ES-I3 (cell line): ENCODE measurements around the gene ADAMTS9.

Experiments used
- H3K36me3 ChIP-seq: 2 replicates; pipeline ENCODE4 v1.6.1; 2013; ENCODE audit warnings: mild to moderate bottlenecking, low read length, control low read depth, moderate library complexity; ENCODE audit not compliant: insufficient read depth
- H3K4me1 ChIP-seq: 2 replicates; pipeline ENCODE4 v1.6.1; 2013; ENCODE audit warnings: mild to moderate bottlenecking, control low read depth, low read length; ENCODE audit not compliant: insufficient read depth
- H3K9ac ChIP-seq: 2 replicates; pipeline ENCODE4 v1.6.1; 2013; ENCODE audit warnings: low read depth, mild to moderate bottlenecking, low read length, moderate library complexity
- H3K9me3 ChIP-seq: 2 replicates; pipeline ENCODE4 v1.6.1; 2013; ENCODE audit warnings: mild to moderate bottlenecking, low read length, moderate library complexity; ENCODE audit not compliant: control insufficient read depth, insufficient read depth

ADAMTS9 gene

DNA sequence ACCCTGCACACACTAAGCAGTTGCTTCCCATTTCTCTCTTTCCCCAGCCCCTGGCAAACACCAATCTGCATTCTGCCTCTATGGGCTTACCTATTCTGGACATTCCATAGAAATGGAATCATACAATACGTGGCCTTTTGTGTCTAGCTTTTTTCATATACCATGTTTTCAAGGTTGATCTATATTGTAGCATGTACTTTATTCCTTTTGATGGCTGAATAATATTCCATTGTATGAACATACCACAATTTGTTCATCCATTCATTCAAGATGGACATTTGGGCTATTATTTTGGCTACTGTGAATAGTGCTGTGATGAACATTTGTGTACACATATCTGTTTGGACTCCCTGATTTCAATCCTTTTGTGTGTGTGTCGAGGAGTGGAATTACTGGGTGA lies 18.1 kb upstream of the ADAMTS9 start:
- Histone ChIP-seq H3K36me3 (no peaks in the 10 kb centered on the region), H3K9ac (no peak overlapping the region), H3K4me1 (no peaks in the 10 kb centered on the region), H3K9me3 (no peaks in the 10 kb centered on the region)

DNA sequence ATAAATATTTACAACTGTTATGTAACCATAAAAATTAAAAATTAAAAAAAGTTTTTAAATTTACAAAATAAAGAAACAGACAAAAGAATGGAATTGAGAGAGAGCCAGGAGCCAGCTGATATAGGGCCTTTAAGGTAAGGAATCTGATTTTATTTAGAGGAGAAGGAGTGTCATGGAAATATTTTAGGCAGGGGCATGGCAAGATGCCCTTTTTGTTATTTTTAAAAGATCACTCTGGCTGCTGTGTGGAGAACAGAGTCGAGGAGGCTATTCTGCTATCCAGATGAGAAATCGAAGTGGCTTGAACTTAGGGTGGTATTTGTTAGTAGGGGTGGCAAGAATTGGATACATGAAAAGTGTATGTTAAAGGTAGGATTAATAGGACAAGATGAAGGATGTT lies 9.1 kb upstream of the ADAMTS9 start:
- H3K36me3 ChIP-seq, result no peaks in the 10 kb centered on the region

DNA sequence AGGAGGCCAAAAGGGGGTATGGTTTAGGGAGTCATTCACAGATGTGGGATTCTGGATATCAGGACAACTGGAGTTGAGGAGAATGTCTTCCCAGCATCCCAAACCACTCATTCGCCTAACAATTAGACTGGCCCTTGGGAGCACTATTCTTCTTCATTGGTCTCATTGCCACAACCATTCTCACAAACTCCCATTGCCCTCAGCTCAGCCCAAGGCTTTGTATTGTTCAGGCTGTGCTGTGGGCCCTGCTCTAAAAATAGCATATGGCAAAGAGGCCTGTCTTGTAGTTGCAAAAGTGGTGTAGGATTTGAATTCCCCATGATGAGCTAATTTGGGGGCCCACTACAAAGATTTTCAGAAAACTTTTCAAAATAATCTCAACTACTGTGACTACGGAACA lies 6.3 kb upstream of the ADAMTS9 start:
- Histone ChIP-seq H3K9ac (no peak overlapping the region), H3K4me1 (peaks cover 25% of the 10 kb centered on the region; the same call in 1 of the 2 replicates), H3K9me3 (no peaks in the 10 kb centered on the region; the same call in 1 of the 2 replicates)

More for the DNA sequence above, 9.1 kb upstream of the ADAMTS9 start:
- Histone ChIP-seq H3K9me3 (no peaks in the 10 kb centered on the region; the same call in 1 of the 2 replicates), H3K9ac (no peak overlapping the region), H3K4me1 (peaks cover 15% of the 10 kb centered on the region; the same call in 1 of the 2 replicates)

DNA sequence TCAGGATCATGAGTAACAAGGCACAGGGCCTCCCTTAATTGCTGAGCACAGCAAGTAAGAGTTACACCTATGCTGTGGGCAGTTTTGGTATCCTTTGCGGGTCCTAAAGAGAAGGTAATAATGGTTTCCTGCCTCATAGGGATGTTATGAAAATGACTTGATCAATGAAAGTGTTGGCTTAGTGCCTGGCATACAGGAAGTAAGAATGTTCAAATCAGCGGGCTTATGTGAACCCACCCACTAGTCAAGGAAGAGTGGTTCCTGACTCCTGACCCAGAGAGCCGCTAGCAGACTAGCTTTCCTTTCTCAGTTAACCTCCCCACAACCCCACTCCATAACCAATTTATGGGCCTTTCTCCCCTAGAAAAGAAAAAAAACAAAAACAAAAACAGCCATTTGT lies 5.2 kb upstream of the ADAMTS9 start:
- Histone ChIP-seq H3K9me3 (no peaks in the 10 kb centered on the region), H3K4me1 (peaks cover 25% of the 10 kb centered on the region; the same call in 1 of the 2 replicates), H3K9ac (no peak overlapping the region), H3K36me3 (no peaks in the 10 kb centered on the region)

More for the DNA sequence above, 6.3 kb upstream of the ADAMTS9 start:
- H3K36me3 ChIP-seq, result no peaks in the 10 kb centered on the region

DNA sequence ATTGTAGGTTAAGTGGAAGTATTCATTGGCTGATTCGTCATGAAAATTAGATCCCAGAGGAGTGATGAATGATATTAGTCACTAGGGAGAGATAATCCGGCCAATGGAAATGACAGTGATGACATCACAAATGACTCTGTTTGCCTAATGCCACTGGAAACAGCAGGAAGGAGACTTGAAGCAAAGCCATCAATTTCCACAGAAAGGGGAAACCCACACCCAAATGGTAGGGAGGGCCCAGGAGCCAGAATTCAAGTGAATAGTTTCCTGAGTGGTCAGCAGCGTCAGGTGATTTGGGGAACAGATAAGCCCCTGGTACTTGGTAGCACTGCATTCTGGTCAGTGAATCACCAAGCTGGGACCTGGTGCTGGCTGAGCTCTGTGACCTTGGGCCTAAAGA lies 3.3 kb upstream of the ADAMTS9 start:
- Histone ChIP-seq H3K9me3 (no peaks in the 10 kb centered on the region), H3K4me1 (peaks cover 25% of the 10 kb centered on the region; the same call in 1 of the 2 replicates), H3K9ac (no peak overlapping the region), H3K36me3 (no peaks in the 10 kb centered on the region)

DNA sequence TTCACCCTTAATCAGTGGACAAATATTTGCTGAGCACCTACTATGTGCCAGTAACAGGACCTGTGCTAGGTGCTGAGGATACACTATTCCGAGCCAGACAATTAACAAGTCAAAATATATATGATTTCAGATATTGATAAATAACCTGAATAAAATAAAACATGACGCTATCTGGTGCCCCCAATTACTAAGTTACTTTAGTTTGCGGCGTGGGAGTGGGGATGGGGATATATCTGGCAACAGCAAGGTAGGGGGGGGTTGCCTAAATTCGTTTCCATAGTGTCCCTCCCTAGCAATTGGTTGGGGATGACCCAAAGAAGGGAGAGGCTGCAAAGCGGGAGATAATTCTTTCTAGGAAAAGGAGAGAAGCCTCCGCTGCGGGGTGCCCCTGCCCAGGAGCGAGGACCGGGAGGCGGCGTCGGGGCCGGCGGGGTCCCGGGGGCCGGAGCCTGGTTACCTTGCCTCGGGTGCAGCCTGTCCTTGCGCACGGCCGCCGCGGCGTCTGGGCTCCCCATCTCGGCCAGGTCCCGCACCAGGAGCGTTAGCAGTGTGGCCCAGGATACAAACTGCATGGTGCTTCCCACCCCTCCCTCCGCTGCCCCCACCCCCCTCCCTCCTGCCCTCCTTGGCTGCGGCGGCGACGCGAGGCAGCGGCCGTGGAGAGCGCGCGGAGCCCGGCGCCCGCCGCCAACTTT lies 567 bp downstream of the ADAMTS9 start:
- H3K9ac ChIP-seq, result peak overlapping the region; percentile 68; the same call in 1 of the 2 replicates

DNA sequence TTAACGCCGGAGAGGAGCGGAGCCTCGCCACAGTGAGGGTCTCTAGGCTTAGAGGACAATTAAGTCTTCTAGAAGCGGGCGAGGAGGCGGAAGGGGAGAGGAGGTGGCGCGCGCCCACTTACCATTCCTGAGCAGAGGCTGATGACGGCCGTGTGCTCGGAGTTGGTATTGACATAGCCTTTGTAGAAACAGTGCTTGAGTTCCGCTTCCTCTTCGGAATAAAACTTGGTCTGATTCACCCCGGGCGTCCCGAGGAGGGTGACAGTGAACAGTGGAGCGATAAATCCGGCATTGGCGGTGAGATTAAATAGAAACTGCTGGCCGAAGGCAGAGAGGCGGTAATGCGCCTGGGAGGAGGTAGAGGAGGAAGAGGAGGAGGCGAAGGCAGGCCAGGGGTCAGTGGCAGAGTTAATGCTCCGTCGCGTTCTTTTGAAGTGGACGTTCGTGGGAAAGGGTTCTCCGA lies 1.3 kb downstream of the ADAMTS9 start:
- Histone ChIP-seq H3K9me3 (no peaks in the 10 kb centered on the region), H3K36me3 (no peaks in the 10 kb centered on the region), H3K4me1 (peaks cover 28% of the 10 kb centered on the region), H3K9ac (peak overlapping the region; percentile 68; the same call in 1 of the 2 replicates)

More for the DNA sequence above, 567 bp downstream of the ADAMTS9 start:
- no peaks in the 10 kb centered on the region for H3K36me3 ChIP-seq
- H3K4me1 ChIP-seq, result peaks cover 29% of the 10 kb centered on the region
- H3K9me3 ChIP-seq, result no peaks in the 10 kb centered on the region

DNA sequence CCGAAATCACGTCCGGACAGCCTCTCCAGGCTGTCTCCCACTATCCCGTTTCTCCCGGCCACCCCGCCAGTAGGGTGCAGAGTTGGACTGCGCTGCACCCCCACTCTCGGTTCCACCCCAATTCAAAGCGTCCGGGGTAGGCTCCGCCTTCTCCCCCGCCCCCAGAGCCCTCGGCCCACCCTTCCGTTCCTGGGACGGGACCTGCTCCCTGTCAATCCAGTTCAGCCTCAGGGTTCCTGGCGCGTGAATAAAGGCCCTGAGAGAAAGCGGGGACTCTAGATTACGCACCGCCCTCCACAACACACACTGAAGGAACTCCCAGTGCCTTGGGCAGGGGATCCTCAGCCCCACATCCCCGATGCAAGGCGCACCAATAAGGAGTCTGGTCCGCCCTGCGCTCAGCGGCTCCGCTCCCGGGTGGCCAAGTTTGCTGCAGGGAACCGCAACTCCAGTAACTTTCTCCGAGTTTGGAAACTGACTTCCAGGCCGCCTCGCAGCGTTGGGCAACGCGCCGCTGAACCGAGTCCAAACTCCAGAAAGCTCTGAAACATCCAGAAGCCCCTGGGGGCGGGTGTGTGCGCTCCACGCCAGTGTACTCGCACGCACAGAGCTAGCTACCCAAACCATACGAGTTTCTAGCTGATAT lies 1.9 kb downstream of the ADAMTS9 start:
- Histone ChIP-seq H3K9ac (peak overlapping the region; percentile 68; the same call in 1 of the 2 replicates), H3K4me1 (peaks cover 26% of the 10 kb centered on the region), H3K36me3 (no peaks in the 10 kb centered on the region), H3K9me3 (no peaks in the 10 kb centered on the region)

DNA sequence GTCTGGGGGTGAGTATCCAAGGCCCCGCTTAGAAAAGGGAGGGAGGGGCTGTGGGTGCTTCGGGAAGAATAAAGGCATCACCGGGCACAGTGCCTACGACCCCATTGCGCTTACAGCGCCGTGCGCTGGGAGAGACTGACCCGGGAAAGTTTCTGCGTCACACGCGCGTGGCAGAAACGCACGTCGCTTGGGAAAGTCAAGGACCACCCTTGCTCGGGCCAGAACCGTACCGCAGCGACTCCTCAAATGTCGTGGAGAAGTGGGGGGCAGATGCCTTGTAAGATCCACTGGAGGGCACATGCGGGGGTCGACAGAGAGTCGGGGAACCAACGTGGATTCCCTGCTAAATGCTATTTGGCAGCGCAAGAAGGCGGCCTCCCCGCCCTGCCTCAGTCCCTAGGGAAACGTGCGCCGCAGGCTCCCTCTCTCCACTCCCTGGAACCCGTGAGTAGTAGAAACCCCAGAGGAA lies 2.4 kb downstream of the ADAMTS9 start:
- Histone ChIP-seq H3K4me1 (peaks cover 30% of the 10 kb centered on the region), H3K36me3 (no peaks in the 10 kb centered on the region), H3K9ac (peak overlapping the region; percentile 68; the same call in 1 of the 2 replicates), H3K9me3 (no peaks in the 10 kb centered on the region)

DNA sequence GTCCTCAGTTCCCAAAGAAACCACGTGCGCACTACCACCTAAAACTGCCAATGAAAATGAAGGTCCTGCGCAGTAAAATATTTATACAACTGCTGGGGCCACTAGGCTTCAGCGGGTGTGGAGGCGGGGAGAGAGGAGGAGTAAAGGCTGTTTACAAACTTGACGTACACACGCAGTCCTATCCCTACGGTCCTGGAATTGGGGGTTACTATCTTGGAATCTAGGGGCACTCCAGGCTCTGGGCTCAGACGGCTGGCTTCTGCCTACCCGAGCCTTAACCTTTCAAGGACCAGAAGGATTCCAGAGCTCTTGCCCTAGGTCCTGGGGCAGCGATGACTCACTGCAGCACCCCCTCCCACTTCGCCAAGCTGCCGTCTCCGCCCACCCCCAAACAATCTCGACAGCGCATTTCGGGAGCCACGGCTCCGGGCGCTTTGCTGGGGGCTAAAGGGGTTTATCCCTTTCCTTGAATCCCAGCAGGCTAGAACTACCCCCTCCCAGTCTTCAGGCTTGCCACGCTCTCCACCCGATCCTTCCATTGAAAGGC lies 3.0 kb downstream of the ADAMTS9 start:
- Histone ChIP-seq H3K9me3 (no peaks in the 10 kb centered on the region), H3K9ac (peak overlapping the region; percentile 68; the same call in 1 of the 2 replicates), H3K36me3 (no peaks in the 10 kb centered on the region), H3K4me1 (peaks cover 32% of the 10 kb centered on the region)

DNA sequence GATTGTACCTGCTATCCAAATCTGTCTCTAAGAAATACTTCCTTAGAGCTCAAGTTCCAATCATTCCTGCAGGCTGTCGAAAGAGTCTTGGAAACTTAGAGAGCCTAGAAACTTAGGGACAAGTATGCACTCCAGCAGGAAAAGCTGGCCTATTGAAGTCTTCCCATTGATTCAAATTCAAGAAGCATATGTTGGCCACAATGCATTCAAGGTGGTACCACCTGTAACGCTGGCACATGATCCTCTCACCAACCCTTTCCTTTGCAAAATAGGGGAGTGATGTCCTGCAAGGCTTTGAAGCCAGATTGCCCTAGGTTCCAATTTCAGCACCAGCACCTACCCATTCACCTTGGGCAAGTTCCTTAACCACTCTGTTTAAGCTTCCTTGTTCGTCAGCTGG lies 6.0 kb downstream of the ADAMTS9 start:
- H3K4me1 ChIP-seq, result peaks cover 44% of the 10 kb centered on the region
- H3K36me3 ChIP-seq, result no peaks in the 10 kb centered on the region
- no peak overlapping the region for H3K9ac ChIP-seq
- H3K9me3 ChIP-seq, result no peaks in the 10 kb centered on the region

DNA sequence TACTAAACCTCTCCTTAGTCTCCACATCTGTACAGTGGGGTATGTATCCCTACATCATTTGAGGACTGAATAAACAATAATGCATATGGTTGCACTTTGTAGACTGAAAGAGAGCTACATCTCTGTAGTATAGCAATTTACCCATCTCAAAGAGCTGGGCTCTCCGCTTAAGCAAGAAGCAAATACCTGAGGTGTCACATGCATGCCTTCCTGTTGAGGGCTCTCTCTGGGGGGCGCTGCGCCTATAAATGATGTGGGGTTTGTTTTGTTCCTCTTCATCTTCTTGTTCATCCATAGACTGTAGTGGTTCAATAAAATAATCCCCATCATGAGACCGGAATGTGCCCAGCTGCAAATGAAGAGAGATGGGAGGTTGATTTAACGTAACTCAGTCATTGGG lies 6.8 kb downstream of the ADAMTS9 start:
- H3K36me3 ChIP-seq, result no peaks in the 10 kb centered on the region
- H3K9ac ChIP-seq, result no peak overlapping the region
- H3K9me3 ChIP-seq, result no peaks in the 10 kb centered on the region
- H3K4me1 ChIP-seq, result peaks cover 44% of the 10 kb centered on the region

DNA sequence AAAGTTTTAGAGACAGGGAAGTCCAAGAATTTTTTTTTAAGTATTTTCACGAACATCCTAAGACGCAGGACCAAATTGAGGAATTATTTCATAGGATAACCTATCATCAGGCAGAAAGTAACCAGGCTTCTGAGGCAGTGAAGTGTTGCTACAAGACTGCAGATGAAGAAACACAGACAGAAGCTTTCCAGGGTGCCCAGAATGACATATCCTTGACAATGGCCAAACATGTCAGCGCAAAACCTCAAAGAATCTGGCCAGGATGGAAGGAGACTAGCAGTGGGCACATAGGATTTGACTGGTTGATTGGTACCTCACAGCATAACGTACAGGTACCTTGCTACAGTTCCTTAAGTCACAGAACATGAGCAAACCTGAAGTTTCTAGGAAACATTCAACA lies 7.5 kb downstream of the ADAMTS9 start:
- Histone ChIP-seq H3K36me3 (no peaks in the 10 kb centered on the region), H3K4me1 (peaks cover 44% of the 10 kb centered on the region)

DNA sequence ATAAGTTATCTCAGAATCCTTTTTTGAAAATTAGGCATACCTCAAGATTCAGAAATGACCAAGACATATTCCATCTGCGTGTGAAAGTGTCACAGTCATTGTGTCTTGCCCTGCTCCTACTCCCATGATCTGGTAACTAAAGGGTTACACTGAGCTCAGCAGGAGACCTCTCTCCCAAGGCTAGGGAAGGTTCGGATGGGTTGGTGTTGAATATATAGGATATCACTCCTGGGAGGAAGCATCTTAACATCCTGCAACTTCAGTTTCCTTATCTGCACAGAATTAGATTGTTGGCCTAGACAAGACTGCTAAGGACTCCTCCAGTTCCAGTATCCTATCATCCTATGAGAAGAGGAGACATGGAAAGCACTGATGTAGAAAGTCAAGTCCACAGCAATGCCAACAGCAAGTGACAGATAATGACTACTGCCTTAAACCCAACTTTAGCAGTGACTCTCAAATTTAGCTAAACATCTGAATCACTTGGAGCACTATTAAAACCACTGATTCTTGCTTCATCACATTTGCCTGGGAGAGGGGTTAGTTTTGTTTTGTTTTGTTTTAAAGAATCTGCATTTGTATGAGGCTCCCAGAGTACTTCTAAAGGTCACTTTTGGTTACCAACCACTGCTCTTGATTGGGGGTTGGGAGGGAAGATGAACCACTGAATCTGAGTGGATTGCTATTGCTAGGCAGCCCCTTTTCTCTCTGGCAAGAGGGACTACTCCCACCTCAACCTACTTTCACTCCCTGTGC lies 9.7 kb downstream of the ADAMTS9 start:
- Histone ChIP-seq H3K9ac (no peak overlapping the region), H3K9me3 (no peaks in the 10 kb centered on the region), H3K4me1 (peaks cover 37% of the 10 kb centered on the region), H3K36me3 (no peaks in the 10 kb centered on the region)

More for the DNA sequence above, 7.5 kb downstream of the ADAMTS9 start:
- Histone ChIP-seq H3K9me3 (no peaks in the 10 kb centered on the region), H3K9ac (no peak overlapping the region)
